Activated CD4-positive, alpha-beta T cell treated with anti-CD3 and anti-CD28 coated beads for 36 hours (primary cell): ENCODE results near the gene SIK2. TPM values are rescaled to one million over a fixed set of nuclear protein-coding genes. Genes with fewer than 3 reads are reported as not detected.

Experiments
- ATAC-seq: fragments of 200-7000 bp; cut with Tn5 transposase; one replicate; pipeline ENCODE4 v1.10.0; 2021; ENCODE audit warnings: mild to moderate bottlenecking, moderate library complexity
- CTCF ChIA-PET: fragments of 350-600 bp; sonication (Branson Sonifier 250); formaldehyde crosslinking; loops from one replicate; lab custom pipeline; 2021; ENCODE audit warnings: antibody characterized with exemption; lab: Charles Lee
- POLR2A ChIA-PET: fragments of 350-600 bp; sonication (Branson Sonifier 250); formaldehyde crosslinking; loops from one replicate; lab custom pipeline; 2021; ENCODE audit warnings: antibody characterized with exemption, inconsistent platforms; lab: Charles Lee
- DNase-seq: peaks from one replicate; pipeline ENCODE4 v3.0.0-alpha.2; 2020
- H3K27ac Mint-ChIP-seq: one replicate; pipeline ENCODE4 v1.8.0; 2021; ENCODE audit warnings: mixed read lengths
- H3K27me3 Mint-ChIP-seq: one replicate; pipeline ENCODE4 v1.8.0; 2021; ENCODE audit warnings: mixed read lengths
- H3K36me3 Mint-ChIP-seq: one replicate; pipeline ENCODE4 v1.8.0; 2021; ENCODE audit warnings: low read depth, mixed read lengths
- H3K4me1 Mint-ChIP-seq: one replicate; pipeline ENCODE4 v1.8.0; 2021; ENCODE audit warnings: mixed read lengths
- H3K4me3 Mint-ChIP-seq: one replicate; pipeline ENCODE4 v1.8.0; 2021; ENCODE audit warnings: mild to moderate bottlenecking, moderate library complexity, mixed read lengths
- H3K9me3 Mint-ChIP-seq: one replicate; pipeline ENCODE4 v1.8.0; 2021; ENCODE audit warnings: low read depth, mixed read lengths
- intact Hi-C, 2 experiments: fragments of 100-400 bp; cut with DNase I in 1 of 2; cut with micrococcal nuclease in 1 of 2; formaldehyde crosslinking; loops; one replicate each; pipeline versions ENCODE4 v1.14.2 to v1.15.1; 2022 to 2024; cut with DNase I, micrococcal nuclease
- total RNA-seq, 2 experiments: library from RNA; stranded (reverse); gene quantifications; one replicate each; pipeline ENCODE4 v1.2.3, GENCODE V29; 2021

SIK2 gene
- total RNA-seq, 2 experiments from 2014 or later = 6.0 to 10.9 TPM

DNA sequence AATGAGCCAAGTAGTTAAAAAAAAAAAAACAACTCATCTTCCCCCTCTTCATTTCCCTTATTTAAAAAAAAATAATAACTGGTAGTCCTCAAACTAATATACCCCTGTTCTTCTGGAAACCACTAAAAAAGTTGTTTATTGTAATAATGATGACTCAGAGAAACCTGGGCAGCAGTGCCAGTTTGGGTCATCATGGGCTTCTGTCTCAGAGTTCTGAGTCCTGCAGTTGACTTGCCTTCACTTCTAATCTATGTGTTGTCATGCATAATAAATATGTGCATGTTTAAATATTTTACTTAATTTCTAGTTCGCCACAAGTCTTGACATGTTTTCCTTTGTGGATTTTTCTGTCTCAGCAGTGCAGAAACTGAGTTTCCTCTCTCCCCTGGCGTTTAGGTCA, 117.1 kb downstream of the SIK2 start:
- Mint-ChIP-seq H3K4me3 (no peak overlapping the region), H3K4me1 (peaks cover 1% of the 10 kb centered on the region), H3K27me3 (no peaks in the 10 kb centered on the region), H3K9me3 (no peaks in the 10 kb centered on the region), H3K36me3 (peaks cover 31% of the 10 kb centered on the region), H3K27ac (no peak overlapping the region)
- POLR2A ChIA-PET = no interaction called here
- CTCF ChIA-PET = interaction anchor here (1.3 kb wide), 1 partner anchor 21 kb away, joined by 3 read pairs; no protein-coding TSS in a partner anchor
- no peak for ATAC-seq
- intact Hi-C loops = no loop called here
- DNase-seq = no peak

DNA sequence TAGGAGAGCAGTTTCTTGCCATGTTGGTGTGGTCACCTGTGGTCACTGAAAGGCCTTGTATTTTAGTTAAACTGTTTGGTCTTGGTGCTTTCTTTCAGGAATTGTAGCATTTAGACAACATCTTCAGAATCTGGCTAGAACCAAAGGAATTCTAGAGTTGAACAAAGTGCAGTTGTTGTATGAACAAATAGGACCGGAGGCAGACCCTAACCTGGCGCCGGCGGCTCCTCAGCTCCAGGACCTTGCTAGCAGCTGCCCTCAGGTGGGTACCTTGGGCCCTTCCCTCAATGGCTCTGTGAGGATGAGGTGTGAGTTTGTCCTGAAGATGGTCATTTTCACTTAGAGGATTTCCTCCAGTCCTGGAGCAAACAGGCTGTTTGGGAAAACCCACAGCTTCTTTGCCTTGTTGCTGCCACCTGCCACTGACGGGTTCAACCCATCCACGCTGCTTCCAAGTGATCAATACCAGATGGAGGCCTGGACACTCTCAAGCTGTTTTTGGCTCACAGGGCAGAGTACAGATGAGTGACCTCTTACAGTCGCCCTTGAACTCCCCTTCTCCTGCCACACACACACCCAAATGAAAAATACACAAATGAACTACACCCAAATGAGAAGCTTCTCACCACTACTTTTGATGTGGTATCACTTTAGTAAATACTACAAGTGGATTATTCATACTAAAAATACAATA, 118.7 kb downstream of the SIK2 start:
- POLR2A ChIA-PET = no interaction called here
- H3K9me3 Mint-ChIP-seq = no peaks in the 10 kb centered on the region
- no peak overlapping the region for H3K27ac Mint-ChIP-seq
- peaks cover 30% of the 10 kb centered on the region for H3K36me3 Mint-ChIP-seq
- ATAC-seq (no peak), DNase-seq (no peak)
- no peak overlapping the region for H3K4me3 Mint-ChIP-seq
- CTCF ChIA-PET = interaction anchor here (0.7 to 1.3 kb wide), 4 partner anchors 23 to 255 kb away, joined by 3 read pairs; no protein-coding TSS in a partner anchor
- no peaks in the 10 kb centered on the region for H3K27me3 Mint-ChIP-seq
- intact Hi-C loops = no loop called here
- peaks cover 1% of the 10 kb centered on the region for H3K4me1 Mint-ChIP-seq

- intact Hi-C loops = no loop called here
- no peak overlapping the region for H3K27ac Mint-ChIP-seq
- H3K9me3 Mint-ChIP-seq = no peaks in the 10 kb centered on the region
- ChIA-PET CTCF (no interaction called here), POLR2A (no interaction called here)
- no peaks in the 10 kb centered on the region for H3K4me1 Mint-ChIP-seq
- ATAC-seq (no peak), DNase-seq (no peak)
- no peak overlapping the region for H3K4me3 Mint-ChIP-seq
- no peaks in the 10 kb centered on the region for H3K27me3 Mint-ChIP-seq
- peaks cover 23% of the 10 kb centered on the region for H3K36me3 Mint-ChIP-seq
Observed at GRCh38 chr11:111722501-111722900, 120.3 kb downstream of the SIK2 start.

GRCh38 chr11:111723595-111723994, 121.3 kb downstream of the SIK2 start:
- Mint-ChIP-seq H3K36me3 (peaks cover 26% of the 10 kb centered on the region), H3K27me3 (no peaks in the 10 kb centered on the region), H3K4me1 (no peaks in the 10 kb centered on the region), H3K27ac (no peak overlapping the region), H3K4me3 (no peak overlapping the region), H3K9me3 (no peaks in the 10 kb centered on the region)
- intact Hi-C loops = no loop called here
- DNase-seq (no peak), ATAC-seq (no peak)
- CTCF ChIA-PET = interaction anchor here (0.8 to 1.3 kb wide), 2 partner anchors 28 to 138 kb away, joined by 3 read pairs; no protein-coding TSS in a partner anchor
- POLR2A ChIA-PET = no interaction called here

- H3K4me1 Mint-ChIP-seq = no peaks in the 10 kb centered on the region
- H3K4me3 Mint-ChIP-seq = no peak overlapping the region
- H3K9me3 Mint-ChIP-seq = no peaks in the 10 kb centered on the region
- DNase-seq (no peak), ATAC-seq (no peak)
- no peaks in the 10 kb centered on the region for H3K27me3 Mint-ChIP-seq
- intact Hi-C loops = no loop called here
- CTCF ChIA-PET = interaction anchor here (1.3 kb wide), 1 partner anchor 139 kb away, joined by 3 read pairs; no protein-coding TSS in a partner anchor
- peaks cover 23% of the 10 kb centered on the region for H3K36me3 Mint-ChIP-seq
- POLR2A ChIA-PET = interaction anchor here (0.6 kb wide), 1 partner anchor 324 kb away, joined by 4 read pairs; no protein-coding TSS in a partner anchor
- H3K27ac Mint-ChIP-seq = no peak overlapping the region
Observed at GRCh38 chr11:111724615-111725129, 122.4 kb downstream of the SIK2 start.

DNA sequence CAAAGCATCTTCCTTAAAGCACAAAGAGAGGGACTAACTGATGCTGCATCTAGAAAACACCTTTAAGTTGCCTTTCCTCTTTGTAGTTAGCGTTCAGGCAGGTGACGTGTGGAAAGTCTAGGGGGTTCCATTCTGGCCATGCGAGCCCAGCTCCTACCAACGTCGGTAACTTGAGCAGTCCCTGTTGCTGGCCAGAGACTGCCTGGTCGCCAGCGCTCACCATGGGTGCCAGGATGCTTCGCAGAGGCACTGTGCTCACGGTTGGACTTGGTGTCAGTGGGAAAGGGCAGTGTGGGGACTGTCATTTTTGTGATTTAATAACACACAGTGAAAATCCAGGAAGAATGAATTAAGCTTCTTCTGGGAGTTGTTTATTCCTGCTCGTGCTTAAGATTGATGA, 123.4 kb downstream of the SIK2 start:
- no peak for ATAC-seq
- DNase-seq = no peak
- intact Hi-C loops = no loop called here
- no peak overlapping the region for H3K4me3 Mint-ChIP-seq
- no peak overlapping the region for H3K27ac Mint-ChIP-seq
- no peaks in the 10 kb centered on the region for H3K4me1 Mint-ChIP-seq
- no peaks in the 10 kb centered on the region for H3K9me3 Mint-ChIP-seq
- CTCF ChIA-PET = interaction anchor here (0.5 to 0.9 kb wide), 2 partner anchors 10 to 318 kb away, joined by 3 read pairs; no protein-coding TSS in a partner anchor
- no peaks in the 10 kb centered on the region for H3K27me3 Mint-ChIP-seq
- H3K36me3 Mint-ChIP-seq = peaks cover 20% of the 10 kb centered on the region
- POLR2A ChIA-PET = interaction anchor here (1.0 kb wide), 1 partner anchor 9 kb away, joined by 3 read pairs; no protein-coding TSS in a partner anchor

- no peaks in the 10 kb centered on the region for H3K9me3 Mint-ChIP-seq
- intact Hi-C loops = no loop called here
- ATAC-seq = no peak
- ChIA-PET POLR2A (interaction anchor here (1.0 kb wide), 1 partner anchor 8 kb away, joined by 3 read pairs; no protein-coding TSS in a partner anchor), CTCF (interaction anchor here (0.8 to 0.9 kb wide), 2 partner anchors 11 to 1322 kb away, joined by 3 read pairs; no protein-coding TSS in a partner anchor)
- H3K4me3 Mint-ChIP-seq = no peak overlapping the region
- no peak for DNase-seq
- H3K4me1 Mint-ChIP-seq = no peaks in the 10 kb centered on the region
- H3K27ac Mint-ChIP-seq = no peak overlapping the region
- no peaks in the 10 kb centered on the region for H3K27me3 Mint-ChIP-seq
- H3K36me3 Mint-ChIP-seq = peaks cover 18% of the 10 kb centered on the region
Observed at GRCh38 chr11:111726301-111726713, 124.1 kb downstream of the SIK2 start.

DNA sequence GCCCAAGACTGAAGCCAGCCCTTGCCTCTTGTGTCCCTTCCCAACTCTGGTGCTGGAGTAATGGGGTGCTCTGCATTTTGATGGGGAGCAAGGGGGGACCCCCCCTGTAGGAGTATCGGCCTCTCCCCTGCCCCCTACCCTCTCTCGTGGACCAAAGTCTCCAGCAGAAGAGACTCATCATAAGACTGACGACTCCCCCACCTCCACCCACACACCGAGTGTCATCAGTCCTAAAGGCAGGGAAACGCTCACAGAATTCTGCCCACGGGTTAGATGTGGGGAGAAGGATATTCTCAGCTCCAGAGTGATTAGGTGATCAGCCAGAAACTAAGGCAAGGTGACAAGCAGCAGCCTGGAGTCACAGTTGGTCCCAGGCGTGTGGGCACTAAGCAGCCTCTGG, 125.2 kb downstream of the SIK2 start:
- no peak for ATAC-seq
- H3K4me1 Mint-ChIP-seq = no peaks in the 10 kb centered on the region

GRCh38 chr11:111729071-111729830, 127.0 kb downstream of the SIK2 start:
- Mint-ChIP-seq H3K27ac (no peak overlapping the region), H3K4me3 (no peak overlapping the region), H3K36me3 (peaks cover 7% of the 10 kb centered on the region), H3K4me1 (no peaks in the 10 kb centered on the region), H3K9me3 (no peaks in the 10 kb centered on the region), H3K27me3 (no peaks in the 10 kb centered on the region)
- no peak for ATAC-seq
- ChIA-PET CTCF (no interaction called here), POLR2A (no interaction called here)
- intact Hi-C loops = no loop called here
- no peak for DNase-seq

More for the DNA sequence above, 125.2 kb downstream of the SIK2 start:
- Mint-ChIP-seq H3K27ac (no peak overlapping the region), H3K27me3 (no peaks in the 10 kb centered on the region), H3K36me3 (peaks cover 13% of the 10 kb centered on the region), H3K4me3 (no peak overlapping the region), H3K9me3 (no peaks in the 10 kb centered on the region)
- CTCF ChIA-PET = interaction anchor here (0.6 kb wide), 1 partner anchor 1824 kb away, joined by 3 read pairs; no protein-coding TSS in a partner anchor
- intact Hi-C loops = no loop called here
- POLR2A ChIA-PET = no interaction called here
- DNase-seq = no peak

DNA sequence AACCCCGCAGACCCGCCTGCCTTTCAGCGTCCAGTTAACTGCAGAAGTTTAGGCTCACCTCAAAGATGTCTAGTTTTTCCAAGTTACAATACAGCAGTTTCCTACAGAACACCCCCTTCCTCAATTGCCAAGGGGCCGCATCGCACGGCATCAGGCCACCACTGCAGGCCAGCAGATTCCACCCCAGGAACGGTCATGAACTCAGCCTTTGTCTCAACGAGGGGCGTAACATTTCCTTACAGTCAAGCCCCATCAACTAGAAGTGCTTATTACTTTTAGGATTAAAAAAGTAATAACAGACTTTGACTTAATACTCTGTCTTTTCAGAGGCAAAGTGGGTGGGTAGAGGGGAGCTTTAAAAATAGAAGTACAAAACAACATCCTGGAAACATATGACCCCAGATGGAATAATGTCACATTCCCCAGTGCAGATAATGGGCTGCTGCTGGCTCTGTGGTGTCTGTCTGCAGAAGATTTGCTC, 127.6 kb downstream of the SIK2 start:
- Mint-ChIP-seq H3K27me3 (no peaks in the 10 kb centered on the region), H3K9me3 (no peaks in the 10 kb centered on the region), H3K36me3 (peaks cover 5% of the 10 kb centered on the region), H3K27ac (no peak overlapping the region), H3K4me3 (no peak overlapping the region), H3K4me1 (peaks cover under 1% of the 10 kb centered on the region)
- no peak for DNase-seq
- ATAC-seq = no peak
- ChIA-PET CTCF (no interaction called here), POLR2A (no interaction called here)
- intact Hi-C loops = no loop called here

GRCh38 chr11:111730871-111731591, 128.8 kb downstream of the SIK2 start:
- peaks cover 3% of the 10 kb centered on the region for H3K36me3 Mint-ChIP-seq
- ATAC-seq (peak; percentile 16), DNase-seq (no peak)
- H3K4me1 Mint-ChIP-seq = peaks cover 3% of the 10 kb centered on the region
- H3K9me3 Mint-ChIP-seq = no peaks in the 10 kb centered on the region
- intact Hi-C loops = no loop called here
- H3K27me3 Mint-ChIP-seq = no peaks in the 10 kb centered on the region
- no peak overlapping the region for H3K4me3 Mint-ChIP-seq
- POLR2A ChIA-PET = no interaction called here
- no peak overlapping the region for H3K27ac Mint-ChIP-seq
- CTCF ChIA-PET = interaction anchor here (1.9 kb wide), 1 partner anchor 32 kb away, joined by 4 read pairs; no protein-coding TSS in a partner anchor
